Measurements from ENCODE around the gene BMP10.

Gene BMP10

GRCh38 chr2:68880213-68880612 lies 9.0 kb upstream of the BMP10 start:
- TF ChIP-seq GABPA (IDR thresholded peaks at IDR 0.05; ENCODE audit: low read depth): no peak
- no peak for TF ChIP-seq CTCF (IDR thresholded peaks at IDR 0.05; ENCODE audit: insufficient read depth, low read length)
- no peak for TF ChIP-seq SPI1 (IDR thresholded peaks at IDR 0.05; ENCODE audit: borderline replicate concordance, low read depth)
- no peak for DNase-seq (ENCODE audit: low read depth in 1 of 2, low spot score in 1 of 2)
- Histone ChIP-seq H3K4me3 (replicated peaks; ENCODE audit: insufficient read depth, low read length) (no peak overlapping the region), H3K27me3 (ENCODE audit: insufficient read depth, poor library complexity, severe bottlenecking) (no peaks in the 10 kb centered on the region), H3K27ac (replicated peaks) (no peak overlapping the region)

- no peak overlapping the region for H3K4me3 ChIP-seq (replicated peaks; ENCODE audit: insufficient read depth, low read length)
- DNase-seq (ENCODE audit: low read depth in 1 of 2, low spot score in 1 of 2): no peak
- no peaks in the 10 kb centered on the region for H3K27me3 ChIP-seq (ENCODE audit: insufficient read depth, poor library complexity, severe bottlenecking)
- H3K27ac ChIP-seq (replicated peaks): no peak overlapping the region
- TF ChIP-seq SPI1 (IDR thresholded peaks at IDR 0.05; ENCODE audit: borderline replicate concordance, low read depth) (no peak), POLR2AphosphoS5 (IDR thresholded peaks at IDR 0.05; ENCODE audit: low read depth) (no peak), GABPA (IDR thresholded peaks at IDR 0.05; ENCODE audit: low read depth) (no peak), CTCF (IDR thresholded peaks at IDR 0.05; ENCODE audit: insufficient read depth, low read length) (no peak)
- TF ChIP-seq, protein P1, sequence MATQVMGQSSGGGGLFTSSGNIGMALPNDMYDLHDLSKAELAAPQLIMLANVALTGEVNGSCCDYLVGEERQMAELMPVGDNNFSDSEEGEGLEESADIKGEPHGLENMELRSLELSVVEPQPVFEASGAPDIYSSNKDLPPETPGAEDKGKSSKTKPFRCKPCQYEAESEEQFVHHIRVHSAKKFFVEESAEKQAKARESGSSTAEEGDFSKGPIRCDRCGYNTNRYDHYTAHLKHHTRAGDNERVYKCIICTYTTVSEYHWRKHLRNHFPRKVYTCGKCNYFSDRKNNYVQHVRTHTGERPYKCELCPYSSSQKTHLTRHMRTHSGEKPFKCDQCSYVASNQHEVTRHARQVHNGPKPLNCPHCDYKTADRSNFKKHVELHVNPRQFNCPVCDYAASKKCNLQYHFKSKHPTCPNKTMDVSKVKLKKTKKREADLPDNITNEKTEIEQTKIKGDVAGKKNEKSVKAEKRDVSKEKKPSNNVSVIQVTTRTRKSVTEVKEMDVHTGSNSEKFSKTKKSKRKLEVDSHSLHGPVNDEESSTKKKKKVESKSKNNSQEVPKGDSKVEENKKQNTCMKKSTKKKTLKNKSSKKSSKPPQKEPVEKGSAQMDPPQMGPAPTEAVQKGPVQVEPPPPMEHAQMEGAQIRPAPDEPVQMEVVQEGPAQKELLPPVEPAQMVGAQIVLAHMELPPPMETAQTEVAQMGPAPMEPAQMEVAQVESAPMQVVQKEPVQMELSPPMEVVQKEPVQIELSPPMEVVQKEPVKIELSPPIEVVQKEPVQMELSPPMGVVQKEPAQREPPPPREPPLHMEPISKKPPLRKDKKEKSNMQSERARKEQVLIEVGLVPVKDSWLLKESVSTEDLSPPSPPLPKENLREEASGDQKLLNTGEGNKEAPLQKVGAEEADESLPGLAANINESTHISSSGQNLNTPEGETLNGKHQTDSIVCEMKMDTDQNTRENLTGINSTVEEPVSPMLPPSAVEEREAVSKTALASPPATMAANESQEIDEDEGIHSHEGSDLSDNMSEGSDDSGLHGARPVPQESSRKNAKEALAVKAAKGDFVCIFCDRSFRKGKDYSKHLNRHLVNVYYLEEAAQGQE (IDR thresholded peaks at IDR 0.05; ENCODE audit: insufficient replicate concordance, low read depth): no peak
These were observed 8.1 kb upstream of the BMP10 start for GRCh38 chr2:68879296-68879695.

DNA sequence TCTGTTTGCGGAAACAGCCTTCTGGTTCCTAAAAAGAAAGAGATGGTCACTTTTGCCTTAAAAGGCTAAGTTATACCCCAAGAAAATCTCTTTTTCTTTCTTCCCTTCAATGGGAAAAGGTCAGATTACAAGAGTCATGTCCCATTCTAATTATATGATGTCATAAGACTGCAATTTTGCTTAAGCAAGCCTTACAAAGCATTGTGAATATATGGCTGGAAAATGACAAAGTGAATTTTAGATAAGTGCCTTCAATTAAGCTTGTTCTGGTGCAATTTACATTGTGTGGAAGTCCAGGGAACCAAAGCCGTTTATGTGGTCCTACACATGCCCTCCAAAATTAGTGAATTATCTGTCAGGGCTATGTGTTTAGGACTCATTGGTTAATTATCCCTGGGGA lies 7.6 kb upstream of the BMP10 start:
- TF ChIP-seq GABPA (IDR thresholded peaks at IDR 0.05; ENCODE audit: low read depth): no peak
- TF ChIP-seq POLR2AphosphoS5 (IDR thresholded peaks at IDR 0.05; ENCODE audit: low read depth): no peak
- no peak for TF ChIP-seq SPI1 (IDR thresholded peaks at IDR 0.05; ENCODE audit: borderline replicate concordance, low read depth)
- TF ChIP-seq, protein P1 (IDR thresholded peaks at IDR 0.05; ENCODE audit: insufficient replicate concordance, low read depth): no peak
- no peak for TF ChIP-seq CTCF (IDR thresholded peaks at IDR 0.05; ENCODE audit: insufficient read depth, low read length)
- H3K27me3 ChIP-seq (ENCODE audit: insufficient read depth, poor library complexity, severe bottlenecking): no peaks in the 10 kb centered on the region
- H3K27ac ChIP-seq (replicated peaks): no peak overlapping the region
- H3K4me3 ChIP-seq (replicated peaks; ENCODE audit: insufficient read depth, low read length): no peak overlapping the region
- no peak for DNase-seq (ENCODE audit: low read depth in 1 of 2, low spot score in 1 of 2)

DNA sequence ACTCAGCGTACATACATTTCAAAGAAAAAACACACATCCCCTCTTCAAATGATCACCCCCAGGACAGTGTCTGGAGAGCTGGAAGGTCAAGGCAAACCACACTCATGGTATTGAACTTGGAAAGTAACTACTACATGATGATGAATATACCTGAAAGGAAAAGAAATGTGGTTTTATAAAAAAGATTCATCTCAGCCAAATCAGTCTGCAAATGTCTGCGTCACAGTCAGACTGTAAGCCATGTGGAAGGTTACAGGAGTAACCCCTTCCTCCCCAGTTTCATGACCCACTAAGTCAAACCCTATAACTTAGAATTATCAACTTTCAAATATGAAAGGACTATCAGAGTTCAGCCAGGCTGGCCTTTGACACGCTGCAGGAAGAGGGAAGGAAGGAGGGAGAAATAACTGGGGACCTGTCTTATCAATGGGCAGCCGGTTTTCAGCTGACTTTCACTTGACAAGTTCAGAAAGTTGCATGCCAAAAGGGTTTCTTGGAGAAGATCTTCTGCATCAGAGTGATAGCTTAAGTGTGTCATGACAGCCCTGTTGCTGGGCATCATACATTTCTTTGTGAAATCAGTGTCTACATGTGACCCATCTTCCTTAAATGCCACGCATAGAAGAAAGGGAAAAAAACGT lies 7.0 kb upstream of the BMP10 start:
- TF ChIP-seq POLR2AphosphoS5 (IDR thresholded peaks at IDR 0.05; ENCODE audit: low read depth): no peak
- no peak for TF ChIP-seq CTCF (IDR thresholded peaks at IDR 0.05; ENCODE audit: insufficient read depth, low read length)
- no peak for TF ChIP-seq GABPA (IDR thresholded peaks at IDR 0.05; ENCODE audit: low read depth)
- TF ChIP-seq SPI1 (IDR thresholded peaks at IDR 0.05; ENCODE audit: borderline replicate concordance, low read depth): no peak
- TF ChIP-seq, protein P1 (IDR thresholded peaks at IDR 0.05; ENCODE audit: insufficient replicate concordance, low read depth): no peak
- H3K27me3 ChIP-seq (ENCODE audit: insufficient read depth, poor library complexity, severe bottlenecking): no peaks in the 10 kb centered on the region
- no peak overlapping the region for H3K4me3 ChIP-seq (replicated peaks; ENCODE audit: insufficient read depth, low read length)
- no peak for DNase-seq (ENCODE audit: low read depth in 1 of 2, low spot score in 1 of 2)
- no peak overlapping the region for H3K27ac ChIP-seq (replicated peaks)

All from HL-60 (cell line).